ENCODE measurements around the gene TWF2.

DNA sequence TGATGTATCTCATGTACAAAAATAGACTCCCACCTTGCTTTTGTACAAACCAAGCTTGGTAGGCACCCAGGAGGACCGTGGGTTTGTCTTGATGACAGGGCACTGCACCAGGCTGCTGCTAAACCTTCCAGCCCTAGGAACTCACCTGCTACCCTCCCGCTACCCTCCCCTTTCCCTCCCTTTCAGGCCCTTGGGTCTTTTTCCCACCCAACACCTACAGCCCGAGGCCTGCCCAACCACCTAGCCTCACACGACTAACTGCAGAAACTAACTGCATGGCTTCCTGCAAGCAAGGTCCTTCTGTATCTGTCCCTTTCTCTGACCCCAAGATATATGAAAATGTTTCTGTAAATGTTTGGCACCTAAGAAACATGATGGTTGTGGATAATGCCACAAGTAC is 17.7 kb upstream of the TWF2 start:
- TF ChIP-seq, protein P1, sequence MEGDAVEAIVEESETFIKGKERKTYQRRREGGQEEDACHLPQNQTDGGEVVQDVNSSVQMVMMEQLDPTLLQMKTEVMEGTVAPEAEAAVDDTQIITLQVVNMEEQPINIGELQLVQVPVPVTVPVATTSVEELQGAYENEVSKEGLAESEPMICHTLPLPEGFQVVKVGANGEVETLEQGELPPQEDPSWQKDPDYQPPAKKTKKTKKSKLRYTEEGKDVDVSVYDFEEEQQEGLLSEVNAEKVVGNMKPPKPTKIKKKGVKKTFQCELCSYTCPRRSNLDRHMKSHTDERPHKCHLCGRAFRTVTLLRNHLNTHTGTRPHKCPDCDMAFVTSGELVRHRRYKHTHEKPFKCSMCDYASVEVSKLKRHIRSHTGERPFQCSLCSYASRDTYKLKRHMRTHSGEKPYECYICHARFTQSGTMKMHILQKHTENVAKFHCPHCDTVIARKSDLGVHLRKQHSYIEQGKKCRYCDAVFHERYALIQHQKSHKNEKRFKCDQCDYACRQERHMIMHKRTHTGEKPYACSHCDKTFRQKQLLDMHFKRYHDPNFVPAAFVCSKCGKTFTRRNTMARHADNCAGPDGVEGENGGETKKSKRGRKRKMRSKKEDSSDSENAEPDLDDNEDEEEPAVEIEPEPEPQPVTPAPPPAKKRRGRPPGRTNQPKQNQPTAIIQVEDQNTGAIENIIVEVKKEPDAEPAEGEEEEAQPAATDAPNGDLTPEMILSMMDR (IDR thresholded peaks at IDR 0.05) = no peak
- TF ChIP-seq POLR2A (IDR thresholded peaks at IDR 0.05) = no peak
